ENCODE data around the gene IL17C. TPM values are rescaled to one million over a fixed set of nuclear protein-coding genes. Genes with fewer than 3 reads are reported as not detected.

Gene IL17C
- total and polyA plus RNA-seq, 2 of the 8 experiments (the other 6 are each of a cell fraction or from before 2014, with no cell fraction given), result 1.1 to 1.9 TPM

DNA sequence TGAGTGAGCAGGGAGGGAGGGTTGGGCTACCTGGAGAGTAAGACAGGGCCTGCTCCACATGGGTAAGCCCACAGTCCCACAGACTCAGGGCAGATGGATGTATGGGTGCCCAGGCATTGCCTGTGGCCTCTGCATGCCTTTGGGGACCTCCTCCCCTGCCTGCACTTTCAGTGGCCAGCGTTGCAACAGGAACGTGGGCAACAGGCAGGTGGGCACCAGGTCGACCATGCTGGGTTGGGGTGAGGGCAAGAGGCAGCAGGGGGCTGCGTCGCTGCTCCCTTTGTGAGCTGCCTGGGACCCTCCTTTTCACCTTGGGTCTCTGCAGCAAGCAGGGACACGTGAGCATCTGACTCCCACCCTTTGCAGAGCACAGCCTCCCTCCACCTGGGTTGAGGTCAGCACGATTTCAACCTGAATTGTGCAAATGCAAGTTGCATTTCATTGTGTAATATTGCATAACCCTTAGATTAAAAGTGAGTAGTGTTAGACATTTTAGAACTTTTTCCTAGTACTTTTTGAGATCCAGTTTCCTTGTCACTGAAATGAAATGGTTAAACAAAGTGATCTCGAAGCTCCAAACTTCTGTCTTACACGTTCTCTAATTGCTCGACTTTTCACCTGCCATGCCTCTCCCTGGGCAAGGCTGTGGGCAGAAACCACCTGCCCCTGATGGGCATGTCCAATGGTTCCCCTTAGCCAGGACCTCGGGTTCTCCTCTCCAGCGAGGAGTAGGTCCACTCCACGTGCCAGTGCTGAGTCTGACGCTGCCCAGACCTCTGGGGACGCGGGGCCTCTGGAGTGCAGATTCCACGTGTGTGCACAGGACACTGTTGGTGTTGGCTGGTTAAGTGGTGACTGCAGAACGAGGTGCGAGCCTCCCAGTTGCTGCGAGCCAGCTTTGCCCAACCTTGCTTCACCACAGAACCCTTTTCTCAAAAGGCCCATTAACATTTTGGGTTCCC, 32.9 kb upstream of the IL17C start:
- Histone ChIP-seq H2BK12ac (ENCODE audit: low read depth, low read length) (no peak overlapping the region), H3K23me2 (ENCODE audit: low read depth, low read length) (no peaks in the 10 kb centered on the region), H4K8ac (ENCODE audit: extremely low read depth, insufficient read depth, low read length) (no peak overlapping the region), H4K5ac (ENCODE audit: insufficient read length, low read depth, low read length) (no peak overlapping the region), H3K4me2 (ENCODE audit: insufficient read depth in 1 of 2, low read depth in 2 of 2, low read length in 2 of 2) (no peak overlapping the region), H3K27me3 (replicated peaks in 1 of 4; ENCODE audit: control insufficient read depth in 3 of 4, extremely low read depth in 1 of 4, insufficient read depth in 3 of 4, low read length in 3 of 4) (no peaks in the 10 kb centered on the region), H3K18ac (ENCODE audit: extremely low read depth, low read length) (no peak overlapping the region), H4K20me1 (replicated peaks in 1 of 2; ENCODE audit: control insufficient read depth in 1 of 2, insufficient read depth in 2 of 2, low read length in 2 of 2) (peaks cover 5 to 22% of the 10 kb centered on the region in 2 experiments), H3K9ac (replicated peaks in 1 of 4; ENCODE audit: extremely low read depth in 1 of 4, low read depth in 3 of 4, low read length in 3 of 4) (no peak overlapping the region; a peak in 2 of 7 replicates), H2BK15ac (ENCODE audit: low read length) (no peak overlapping the region), H2BK20ac (ENCODE audit: low read length) (no peak overlapping the region), H2AFZ (ENCODE audit: low read length) (no peak overlapping the region), H3K14ac (ENCODE audit: insufficient read length) (no peak overlapping the region), H3K23ac (ENCODE audit: insufficient read length) (no peak overlapping the region), H3K56ac (replicated peaks; ENCODE audit: insufficient read length, low read depth, low read length) (no peak overlapping the region), H3K4me1 (replicated peaks in 1 of 4; ENCODE audit: control insufficient read depth in 3 of 4, insufficient read depth in 4 of 4, low read length in 3 of 4) (peaks cover 0 to 3% (median 0%) of the 10 kb centered on the region in 4 experiments; a peak in 2 of 7 replicates), H2BK120ac (replicated peaks; ENCODE audit: low read depth, low read length) (no peak overlapping the region), H3K36me3 (ENCODE audit: control insufficient read depth in 2 of 4, insufficient read depth in 4 of 4, low read length in 3 of 4) (peaks cover 10 to 30% (median 15%) of the 10 kb centered on the region in 4 experiments; a peak in 5 of 8 replicates), H3K79me1 (ENCODE audit: low read depth, low read length) (peaks cover 3% of the 10 kb centered on the region), H3K4ac (replicated peaks; ENCODE audit: insufficient read length, low read depth, low read length) (no peak overlapping the region), H3K79me2 (ENCODE audit: control insufficient read depth in 1 of 2, insufficient read depth in 2 of 2, low read length in 2 of 2) (no peaks in the 10 kb centered on the region), H3K4me3 (ENCODE audit: extremely low read depth in 1 of 4, insufficient read depth in 2 of 4, low read depth in 3 of 4, low read length in 4 of 4) (no peak overlapping the region), H3K9me3 (ENCODE audit: insufficient read depth in 2 of 2, low read depth in 1 of 2, low read length in 1 of 2) (no peaks in the 10 kb centered on the region), H4K91ac (replicated peaks; ENCODE audit: insufficient read length, low read length) (no peak overlapping the region), H2BK5ac (ENCODE audit: low read depth, low read length) (no peak overlapping the region), H2AK5ac (ENCODE audit: low read depth, low read length) (no peak overlapping the region), H3K27ac (ENCODE audit: low read depth, low read length) (no peak overlapping the region)
- 93% methylated on average over 18 of the region's 20 CpGs; no CpG with 5 or more reads in 1 of the 2 experiments for WGBS, 2 experiments (ENCODE audit: extremely low coverage in 1 of 2, insufficient coverage in 1 of 2, insufficient read length in 1 of 2, insufficient replicate concordance in 2 of 2, low coverage in 1 of 2, low lambda C conversion rate in 2 of 2, missing lambda C conversion rate in 1 of 2)
- FAIRE-seq, result no peak
- ChIA-PET CTCF (ENCODE audit: partially characterized antibody) (interaction anchor here (0.7 kb wide), 1 partner anchor 615 kb away, joined by 3 read pairs; no protein-coding TSS in a partner anchor), POLR2A (ENCODE audit: partially characterized antibody) (no interaction called here)
- DNase-seq (ENCODE audit: low read depth in 1 of 2, low spot score in 2 of 2), result no peak
- TF ChIP-seq SIX5 (IDR thresholded peaks at IDR 0.05; ENCODE audit: low read depth, low read length), result no peak
- no peak for TF ChIP-seq TEAD4 (IDR thresholded peaks at IDR 0.05; ENCODE audit: low read depth, low read length)
- TF ChIP-seq EZH2 (IDR thresholded peaks at IDR 0.05; ENCODE audit: low read depth, low read length, severe bottlenecking), result no peak
- TF ChIP-seq JUN (IDR thresholded peaks at IDR 0.05; ENCODE audit: low read depth, low read length), result no peak
- TF ChIP-seq MAX (IDR thresholded peaks at IDR 0.05), result no peak
- TF ChIP-seq JUND (IDR thresholded peaks at IDR 0.05; ENCODE audit: low read length), result no peak
- TF ChIP-seq PHF8 (conservative IDR thresholded peaks at IDR 0.05; ENCODE audit: low read depth, low read length), result no peak
- no peak for TF ChIP-seq KDM5A (IDR thresholded peaks at IDR 0.05; ENCODE audit: low read length)
- TF ChIP-seq BCL11A (IDR thresholded peaks at IDR 0.05; ENCODE audit: low read depth in 2 of 2, low read length in 2 of 2), result no peak
- TF ChIP-seq TBP (IDR thresholded peaks at IDR 0.05; ENCODE audit: low read depth, low read length), result no peak
- TF ChIP-seq POLR2A (IDR thresholded peaks at IDR 0.05; ENCODE audit: control extremely low read depth in 1 of 2, low read depth in 2 of 2, low read length in 2 of 2), result no peak
- no peak for TF ChIP-seq CEBPB (IDR thresholded peaks at IDR 0.05; ENCODE audit: low read depth, low read length)
- TF ChIP-seq CBX8 (IDR thresholded peaks at IDR 0.05; ENCODE audit: borderline replicate concordance, low read depth, low read length), result no peak

Measured in H1 (cell line).